Measurements from ENCODE around the gene KDM4B.

GRCh38 chr19:5136073-5136855 is 167.4 kb downstream of the KDM4B start:
- TF ChIP-seq POLR2A (IDR thresholded peaks at IDR 0.05) (no peak), CTCF (IDR thresholded peaks at IDR 0.05) (no peak), EP300 (IDR thresholded peaks at IDR 0.05; ENCODE audit: low read depth) (no peak), POLR2AphosphoS5 (IDR thresholded peaks at IDR 0.05) (no peak)

Data from transverse colon (tissue), 4 donors.